CMK (cell line): ENCODE measurements around the gene LRP1B.

ENCODE experiments used
- DNase-seq: peaks from one replicate; pipeline ENCODE4 v3.0.0-alpha.2; 2010; ENCODE audit warnings: low read depth

The LRP1B gene

DNA sequence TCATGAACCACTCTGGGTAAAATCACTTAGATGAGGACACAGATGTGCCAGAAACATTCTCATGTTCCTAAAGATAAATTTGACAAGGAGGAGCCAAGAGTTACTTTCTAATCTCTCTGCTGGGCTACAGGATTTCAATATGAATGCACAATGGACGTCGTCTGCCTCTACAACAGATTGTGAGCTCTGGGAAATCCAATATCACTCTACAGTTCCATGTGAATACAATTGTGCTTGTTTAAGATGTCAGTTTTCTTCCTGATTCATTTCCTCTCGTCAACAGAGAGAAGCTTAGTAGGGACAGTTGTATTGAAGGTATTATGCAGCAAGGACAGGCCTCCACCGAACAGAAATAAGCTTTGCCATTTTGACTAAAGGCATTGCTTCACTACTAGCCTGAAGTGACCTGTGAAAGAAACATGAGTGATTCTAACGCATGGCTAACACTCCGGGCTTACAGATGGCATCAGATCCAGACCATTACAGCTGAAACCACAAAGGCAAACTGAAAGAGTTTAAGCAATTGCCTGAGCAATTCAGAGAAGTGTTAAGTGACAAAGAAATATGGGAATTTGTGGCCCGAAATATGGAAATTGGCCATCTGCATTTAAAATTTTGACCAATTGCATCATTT lies 1591.5 kb downstream of the LRP1B start:
- DNase-seq, result no peak

DNA sequence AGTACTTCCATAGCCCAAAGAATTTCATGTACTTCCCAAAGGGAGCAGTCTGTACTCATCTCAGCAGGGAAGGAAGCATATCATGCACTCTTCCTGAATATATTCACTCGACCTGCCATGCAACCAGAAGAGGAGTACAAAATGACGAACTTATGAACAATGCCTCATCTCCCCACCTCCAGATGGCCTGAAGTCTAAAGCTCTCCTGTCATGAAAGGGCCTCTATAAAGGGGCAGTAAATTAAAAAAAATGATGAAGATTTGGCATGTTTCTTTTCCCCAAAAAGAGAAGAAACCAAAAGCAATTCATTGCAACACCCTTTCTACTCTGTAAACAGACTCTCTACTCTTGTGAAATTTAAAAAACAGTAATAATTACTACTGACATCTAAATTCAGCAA lies 1601.1 kb downstream of the LRP1B start:
- no peak for DNase-seq

DNA sequence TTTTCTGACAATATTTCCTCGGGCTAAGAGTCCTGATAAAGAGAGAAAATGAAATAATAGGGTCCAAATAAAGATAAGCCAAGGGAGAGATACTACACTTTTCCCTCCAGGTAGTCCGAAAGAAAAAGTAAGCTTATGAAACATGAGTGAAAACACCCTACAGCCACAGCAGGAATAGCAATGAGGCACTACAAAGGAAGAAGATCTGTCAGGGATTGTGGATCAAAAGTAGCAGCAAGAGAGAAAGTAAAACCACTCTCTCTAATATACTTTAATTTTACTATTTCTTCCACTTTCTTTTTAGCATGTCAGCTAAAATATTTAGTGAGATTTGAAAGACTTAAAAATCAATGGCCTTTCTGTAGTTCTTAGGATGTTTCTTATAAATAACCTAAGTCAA lies 1601.8 kb downstream of the LRP1B start:
- DNase-seq, result no peak

DNA sequence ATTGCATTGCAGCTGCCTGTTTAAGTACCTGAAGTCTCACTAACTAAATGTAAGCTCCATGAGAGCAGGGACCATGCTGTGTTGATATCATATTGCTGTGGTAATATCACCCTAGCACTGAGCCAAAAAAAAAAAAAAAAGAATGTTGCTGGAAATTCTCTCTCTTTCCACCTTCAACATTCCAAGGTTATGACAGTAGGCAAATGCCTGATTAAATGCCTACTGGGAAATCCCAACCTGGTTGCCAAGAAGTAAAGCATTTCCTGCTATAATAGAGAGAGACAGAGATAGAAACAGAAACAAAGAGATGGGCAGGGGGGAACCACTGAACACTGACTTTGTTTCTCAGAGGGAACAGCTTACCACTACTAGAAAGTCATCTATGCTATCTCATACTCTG lies 1604.2 kb downstream of the LRP1B start:
- no peak for DNase-seq

DNA sequence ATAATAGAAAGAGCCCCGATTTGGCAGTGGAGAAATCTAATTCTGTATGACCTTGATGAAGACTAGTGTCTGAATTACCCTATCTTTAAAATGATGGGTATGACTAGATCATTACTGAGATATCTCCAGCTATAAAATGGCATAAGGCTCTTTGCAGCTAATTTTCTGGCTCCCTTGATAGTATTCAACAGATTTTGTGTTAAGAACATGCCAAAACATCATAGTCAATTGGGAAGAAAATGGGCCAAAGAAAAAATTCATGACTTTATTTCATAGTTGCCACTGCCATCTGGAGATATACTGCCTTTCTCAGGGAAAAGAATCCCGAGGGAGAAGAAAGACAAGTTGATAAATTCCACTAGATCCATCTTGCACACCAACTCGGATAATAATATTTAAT lies 1618.7 kb downstream of the LRP1B start:
- DNase-seq, result no peak

DNA sequence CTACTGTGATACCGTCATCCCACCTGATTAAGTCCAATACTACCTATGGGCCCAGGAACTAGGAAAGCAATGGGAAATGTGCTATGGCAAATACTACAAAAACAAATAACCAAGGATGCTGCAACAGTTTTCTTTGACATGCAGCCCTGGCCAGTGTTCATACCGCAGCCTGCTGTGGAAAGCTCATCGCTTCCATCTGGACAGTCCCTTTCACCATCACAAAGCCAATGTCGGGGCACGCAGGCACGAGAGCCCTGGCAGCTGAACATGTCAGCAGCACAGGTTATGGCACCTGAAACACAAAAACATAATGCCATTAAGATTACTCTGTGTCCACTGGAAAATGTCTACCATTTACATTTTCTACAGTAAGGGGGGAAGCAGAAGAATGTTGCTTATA lies 1621.1 kb downstream of the LRP1B start:
- DNase-seq, result no peak

DNA sequence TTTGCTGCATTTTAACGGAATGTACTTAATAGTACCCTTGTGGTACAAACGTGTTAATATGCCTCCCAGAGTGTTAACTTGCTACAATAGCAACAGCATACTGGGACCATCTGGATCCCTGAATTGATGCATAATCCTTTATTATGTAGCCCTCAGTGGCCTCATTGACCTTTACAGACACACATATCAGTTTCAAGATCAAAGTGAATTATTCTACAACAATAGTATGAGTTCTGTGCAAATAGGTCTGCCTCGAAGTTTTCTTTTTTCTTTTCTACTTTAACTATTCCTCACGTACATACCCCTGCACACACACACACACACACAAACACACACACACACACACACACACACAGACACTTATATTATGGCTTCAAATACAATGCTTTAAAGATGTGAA lies 1622.1 kb downstream of the LRP1B start:
- DNase-seq, result no peak

DNA sequence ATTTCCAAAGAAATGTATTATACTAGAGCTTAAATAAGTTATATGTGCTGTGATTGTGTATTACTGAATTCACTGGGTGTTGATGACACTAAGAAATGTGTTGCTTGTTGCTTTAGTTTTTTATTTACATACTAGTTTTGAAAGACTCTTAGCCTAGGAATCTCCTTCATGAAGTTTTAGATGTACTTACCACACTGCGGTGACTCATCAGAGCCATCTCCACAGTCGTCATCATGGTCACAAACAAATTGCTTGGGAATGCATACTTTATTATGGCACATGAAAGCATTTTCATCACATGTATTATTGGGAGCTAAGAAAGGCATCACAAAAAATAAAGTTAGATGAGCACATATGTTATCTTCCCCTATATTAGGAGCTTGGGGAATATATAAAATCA lies 1624.2 kb downstream of the LRP1B start:
- no peak for DNase-seq

DNA sequence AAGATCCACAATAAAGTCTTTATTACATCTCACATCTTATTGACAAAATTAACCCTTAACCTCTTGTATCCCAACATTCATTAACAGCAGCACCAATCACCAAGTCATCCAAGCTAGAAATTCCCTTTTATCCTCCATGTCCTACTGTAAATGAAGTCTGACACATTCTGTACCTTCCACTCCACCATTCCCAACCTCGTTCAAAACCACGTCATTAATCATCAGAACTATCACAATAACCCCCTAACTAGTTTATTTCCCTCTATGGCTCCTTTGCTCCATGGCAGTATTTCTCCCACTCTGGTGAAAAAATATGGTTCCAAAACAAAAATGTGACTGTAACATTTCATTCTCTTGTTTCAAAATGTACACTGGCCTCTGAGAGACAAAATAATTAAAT lies 1626.2 kb downstream of the LRP1B start:
- DNase-seq, result no peak

DNA sequence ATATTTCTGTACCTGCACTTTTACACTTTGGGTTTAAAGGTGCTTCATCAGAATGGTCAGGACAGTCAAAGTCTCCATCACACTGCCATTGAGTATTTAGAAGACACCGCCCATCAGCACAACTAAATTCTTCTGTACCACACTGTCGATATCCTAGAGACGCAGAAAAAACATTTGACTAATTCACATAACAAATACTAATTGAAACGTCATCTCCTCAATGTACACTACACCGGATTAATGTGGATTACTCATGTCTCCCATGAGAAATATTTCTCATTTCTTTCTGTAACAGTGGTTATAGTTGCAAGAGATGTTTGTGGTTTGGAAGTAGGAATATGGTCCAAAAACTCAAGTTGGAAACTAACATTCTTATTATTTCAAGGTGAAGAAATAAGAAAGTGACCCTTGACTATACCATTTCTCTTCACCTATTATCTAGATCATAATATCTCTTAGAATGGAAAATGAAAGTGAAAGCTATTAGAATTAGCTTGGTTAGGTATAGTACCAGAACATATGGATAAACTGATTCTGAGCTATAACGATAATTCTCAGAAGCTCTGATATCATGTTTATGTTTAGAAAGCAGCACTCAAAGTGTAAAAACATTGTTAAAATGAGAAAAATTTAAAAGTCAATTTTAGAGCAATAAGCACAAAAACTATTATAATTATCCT lies 1627.7 kb downstream of the LRP1B start:
- no peak for DNase-seq

DNA sequence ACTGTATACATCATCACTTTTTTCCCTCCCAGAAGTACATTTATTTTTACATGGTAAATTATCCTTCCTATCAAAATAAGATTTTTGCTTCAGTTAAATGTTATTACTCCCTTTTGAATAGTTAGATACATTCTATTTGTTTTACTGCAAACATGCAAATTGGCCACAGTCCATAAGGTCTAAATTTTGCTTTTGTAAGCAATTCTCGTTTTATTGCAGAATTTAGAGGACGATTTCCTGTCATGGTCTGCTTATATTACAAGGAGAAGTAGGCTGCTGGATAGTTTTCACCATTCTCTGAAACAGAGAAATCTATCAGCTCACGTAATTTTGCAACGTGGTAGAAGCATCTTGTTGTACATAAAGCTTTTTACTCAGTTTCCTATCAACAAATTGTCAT lies 1632.5 kb downstream of the LRP1B start:
- DNase-seq, result no peak

DNA sequence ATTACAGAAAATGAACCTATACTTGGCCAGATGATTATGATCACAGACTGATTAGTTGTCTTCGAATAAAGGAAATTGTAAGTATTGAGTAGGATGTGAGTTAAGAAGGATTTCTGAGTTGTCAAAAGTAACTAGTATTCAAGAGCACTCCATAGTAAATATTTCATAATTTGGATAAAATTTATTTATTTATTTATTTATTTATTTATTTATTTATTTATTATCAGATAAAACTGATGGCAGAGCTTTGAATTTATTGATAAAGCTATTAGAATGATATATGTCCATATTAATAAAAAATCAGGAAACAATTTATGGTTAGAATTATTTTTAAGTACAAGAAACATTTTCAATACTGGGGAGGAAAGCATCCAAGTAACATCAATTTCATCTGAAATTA lies 1634.1 kb downstream of the LRP1B start:
- no peak for DNase-seq

DNA sequence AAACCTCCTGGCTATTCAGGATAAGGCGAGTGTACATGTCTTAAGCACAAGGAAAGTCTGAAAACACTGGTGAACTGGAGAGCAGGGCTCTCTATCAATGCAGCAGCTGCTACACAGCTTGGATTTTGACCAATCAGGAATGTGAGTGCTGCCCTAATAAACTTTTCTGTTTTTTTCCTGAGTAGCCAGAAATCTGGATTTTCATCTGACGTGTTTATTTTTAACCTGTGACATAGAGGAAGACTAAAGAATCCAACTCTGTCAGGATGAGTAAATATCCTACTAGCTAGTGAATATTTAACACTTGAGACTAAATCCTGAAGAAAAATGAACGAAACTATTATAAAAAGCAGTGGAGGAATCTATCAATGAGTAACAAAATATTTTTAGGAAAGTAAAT lies 1638.9 kb downstream of the LRP1B start:
- no peak for DNase-seq

DNA sequence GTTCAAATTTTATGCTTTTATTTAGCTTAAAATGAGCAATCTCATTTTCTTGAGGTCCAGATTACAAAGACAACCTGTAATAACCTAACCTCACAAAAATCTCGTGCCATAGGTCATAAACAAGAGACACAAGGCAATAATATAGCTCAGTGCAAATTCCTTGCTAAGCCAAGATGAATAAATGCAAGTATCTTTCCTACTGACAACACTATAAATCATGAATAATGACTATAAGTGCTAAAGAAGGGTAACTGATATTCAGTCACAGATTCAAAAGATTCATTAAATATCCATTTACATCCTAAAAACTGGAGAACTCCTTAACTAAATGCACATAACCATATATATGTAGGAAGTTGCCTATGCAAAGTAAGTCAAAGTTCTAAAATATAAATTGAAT lies 1641.6 kb downstream of the LRP1B start:
- DNase-seq, result no peak

DNA sequence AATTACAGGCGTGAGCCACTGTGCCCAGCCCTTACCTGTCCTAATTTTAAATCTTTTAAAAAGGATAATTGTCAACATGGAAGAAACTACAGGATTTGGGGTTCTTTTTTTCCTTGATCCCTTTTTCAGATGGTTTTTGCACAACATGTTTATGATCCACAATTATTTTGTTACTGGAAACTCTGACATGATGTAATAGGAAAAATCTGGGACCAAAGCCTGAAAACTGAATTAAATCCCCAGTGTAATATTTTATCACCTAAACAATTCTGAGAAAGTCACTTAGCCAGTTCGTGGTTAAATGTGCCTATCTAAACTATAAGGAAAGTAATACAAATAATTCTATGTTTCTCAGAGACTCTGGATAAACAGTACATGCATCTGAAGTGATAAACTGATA lies 1649.7 kb downstream of the LRP1B start:
- DNase-seq, result no peak

DNA sequence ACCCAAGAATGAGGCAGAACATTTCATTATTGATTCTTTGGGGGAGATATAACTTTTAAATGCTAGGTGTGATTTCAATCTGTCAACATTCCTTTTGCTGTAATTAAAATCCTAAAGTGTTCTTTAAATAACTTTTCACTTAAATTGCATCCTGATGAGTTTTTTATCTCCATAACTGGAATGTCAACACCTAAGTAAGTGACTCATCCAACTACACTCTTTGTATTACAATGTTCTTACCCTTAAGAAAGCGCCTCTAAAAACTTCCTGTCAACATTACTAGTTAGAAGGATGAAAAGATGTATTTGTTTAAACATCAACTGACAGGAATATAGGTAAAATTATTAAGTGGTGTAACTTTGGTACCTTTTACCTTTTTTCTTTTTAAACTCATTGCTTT lies 1657.0 kb downstream of the LRP1B start:
- no peak for DNase-seq

DNA sequence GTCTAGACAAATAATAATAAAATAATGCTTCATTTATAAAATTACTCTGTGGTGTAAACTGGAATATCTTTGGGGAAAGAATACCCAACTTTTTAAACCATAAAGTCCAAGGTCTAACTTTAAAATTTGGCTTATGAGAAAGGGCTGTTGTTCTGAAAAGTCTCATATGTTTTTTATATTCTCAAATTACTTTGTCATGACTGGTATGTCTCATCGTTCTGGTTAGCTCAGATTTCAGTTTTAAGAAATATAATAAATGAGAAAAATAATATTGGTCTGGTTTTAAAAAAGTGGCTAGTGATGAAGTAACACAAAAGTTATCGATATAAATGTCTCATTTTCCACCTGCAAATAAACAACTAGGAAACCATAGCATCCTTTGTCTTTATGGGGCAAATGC lies 1658.1 kb downstream of the LRP1B start:
- no peak for DNase-seq

DNA sequence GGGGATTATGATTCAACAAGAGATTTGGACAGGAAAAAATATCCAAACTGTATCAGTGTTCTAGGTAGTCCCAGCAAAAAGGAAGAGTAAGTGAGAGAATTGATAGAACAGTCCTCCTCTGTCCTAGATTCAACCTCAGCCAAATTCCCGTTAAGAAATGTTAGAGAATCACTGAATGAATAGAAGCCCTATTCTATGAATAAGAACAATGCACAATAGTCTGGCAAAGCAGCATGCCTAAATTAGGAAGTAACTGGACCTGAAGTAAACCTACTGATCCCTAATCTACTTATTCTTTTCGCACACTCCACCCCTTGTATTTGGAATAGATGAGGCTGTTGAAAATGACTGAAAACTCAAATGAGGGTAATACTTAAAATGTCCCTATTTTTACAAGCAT lies 1665.5 kb downstream of the LRP1B start:
- no peak for DNase-seq

DNA sequence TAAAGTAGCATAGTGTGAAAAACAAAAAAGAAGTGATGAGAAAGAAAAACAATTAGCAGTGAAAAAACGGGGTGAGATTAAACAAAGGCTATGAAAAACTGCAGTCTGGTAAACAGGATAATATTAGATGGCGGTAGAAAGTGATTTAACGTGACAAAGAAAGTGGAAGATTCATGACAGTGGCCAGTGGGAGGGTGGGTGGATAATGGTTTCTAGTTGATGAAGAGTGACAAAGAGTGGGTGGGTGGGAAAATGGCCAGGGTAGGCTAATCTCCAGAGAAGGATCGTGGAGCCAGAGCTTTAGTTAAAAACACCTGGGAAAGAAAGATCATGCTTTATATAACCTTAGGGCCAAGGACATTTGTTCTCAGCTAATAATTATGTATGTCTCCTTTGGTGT lies 1667.8 kb downstream of the LRP1B start:
- DNase-seq, result no peak

DNA sequence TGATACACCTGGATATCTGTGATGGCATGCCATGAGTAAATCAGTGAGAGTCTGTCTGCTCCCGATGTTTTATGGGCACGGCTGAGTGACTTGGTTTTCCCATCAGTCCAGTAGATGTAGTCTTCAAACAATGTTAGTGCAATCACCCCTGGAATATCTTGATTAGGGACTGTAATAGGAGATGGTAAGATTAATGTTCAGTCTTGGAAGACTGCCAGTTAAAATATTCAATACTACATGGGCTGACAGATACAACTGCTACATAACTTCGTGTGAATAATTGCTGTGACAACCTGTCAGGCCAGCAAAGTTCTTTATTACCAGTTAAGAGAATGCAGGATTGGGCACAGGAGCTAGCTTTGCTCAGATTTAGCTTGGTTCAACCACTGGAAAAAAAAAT lies 1673.3 kb downstream of the LRP1B start:
- DNase-seq, result no peak

DNA sequence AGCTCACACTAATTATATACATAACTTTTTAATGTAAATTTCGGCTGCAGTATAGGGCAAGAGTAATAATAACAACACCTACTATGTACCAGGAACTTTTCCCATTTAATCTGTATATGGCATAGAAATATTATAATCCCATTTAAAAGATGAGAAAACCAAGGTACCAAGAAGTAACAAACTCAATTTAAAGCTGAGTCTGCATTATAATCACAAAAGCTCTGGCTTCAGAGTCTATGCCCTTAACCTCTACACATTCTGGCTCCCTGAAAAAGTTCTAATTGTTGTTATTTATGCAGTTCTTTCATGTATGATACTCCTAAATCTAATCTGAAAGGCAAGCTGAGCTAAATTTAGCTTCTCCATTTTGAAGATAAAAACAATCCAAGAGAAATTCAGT lies 1675.5 kb downstream of the LRP1B start:
- DNase-seq, result no peak

DNA sequence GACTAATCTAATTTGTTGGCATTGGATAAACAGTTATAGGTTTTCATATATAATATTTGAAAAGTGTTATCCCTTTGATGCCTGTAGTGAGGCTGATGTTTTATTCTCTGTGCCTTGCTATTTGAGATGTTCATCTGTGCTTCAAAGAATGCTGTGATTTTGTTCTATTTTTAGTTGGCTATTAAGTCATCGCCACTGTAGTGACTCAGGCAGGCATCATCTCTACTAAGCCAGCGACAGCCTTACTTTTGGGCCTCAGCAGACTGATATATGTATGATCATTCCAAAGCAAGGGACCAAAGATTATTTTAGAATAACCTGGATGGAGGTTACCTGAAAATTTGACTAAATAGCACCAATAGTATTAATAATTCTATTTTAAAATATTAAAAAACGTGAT lies 1676.1 kb downstream of the LRP1B start:
- DNase-seq, result no peak

DNA sequence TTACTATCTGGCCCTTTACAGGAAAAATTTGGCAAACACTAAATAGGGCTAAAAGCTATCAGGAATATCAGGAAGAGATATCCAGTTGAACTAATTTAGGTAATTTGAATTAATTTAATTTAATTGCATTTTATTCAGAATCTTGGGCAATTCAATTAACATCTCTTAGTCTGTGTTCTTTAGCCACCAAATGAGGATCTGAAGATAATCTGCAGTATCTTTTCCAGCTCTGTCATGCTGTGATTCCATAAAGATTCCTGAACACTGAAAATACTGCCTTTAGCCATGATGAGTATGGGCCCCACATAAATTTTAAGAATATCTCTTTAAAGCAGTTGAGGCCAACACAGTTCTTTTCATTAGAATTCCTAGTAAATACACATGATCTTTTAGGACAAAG lies 1679.5 kb downstream of the LRP1B start:
- no peak for DNase-seq

DNA sequence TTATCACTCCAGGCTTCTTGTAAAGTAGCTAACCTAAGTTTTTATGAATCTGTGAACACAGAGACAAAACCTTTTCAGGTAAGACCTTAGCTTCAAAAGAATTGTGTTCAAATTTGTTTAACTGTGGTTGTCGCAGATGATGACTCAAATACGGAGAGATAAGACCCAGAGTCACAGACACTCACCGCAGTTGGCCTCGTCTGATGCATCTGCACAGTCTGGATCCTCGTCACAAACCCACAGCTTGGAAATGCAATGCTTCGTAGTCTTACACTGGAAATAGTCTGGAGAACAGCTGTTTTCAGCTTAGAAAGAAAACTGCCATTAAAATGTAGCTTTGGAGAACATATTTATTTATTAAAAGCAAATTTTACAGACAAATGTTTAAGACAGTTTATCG lies 1688.5 kb downstream of the LRP1B start:
- DNase-seq, result no peak
